Measurements from ENCODE around the gene SMYD2.

The SMYD2 gene

GRCh38 chr1:214363386-214363785 lies 82.4 kb downstream of the SMYD2 start:
- DNase-seq = no peak

- DNase-seq = no peak
Observed at GRCh38 chr1:214364386-214364785, 83.4 kb downstream of the SMYD2 start.

- no peak for DNase-seq
Observed at GRCh38 chr1:214364786-214365295, 83.9 kb downstream of the SMYD2 start.

GRCh38 chr1:214367841-214368240 lies 86.9 kb downstream of the SMYD2 start:
- no peak for DNase-seq

GRCh38 chr1:214369364-214369763 lies 88.4 kb downstream of the SMYD2 start:
- no peak for DNase-seq

- no peak for DNase-seq
Observed at GRCh38 chr1:214370615-214371014, 89.7 kb downstream of the SMYD2 start.

- no peak for DNase-seq
Observed at GRCh38 chr1:214372092-214372491, 91.1 kb downstream of the SMYD2 start.

- no peak for DNase-seq
Observed at GRCh38 chr1:214377485-214377884, 96.5 kb downstream of the SMYD2 start.

GRCh38 chr1:214377886-214378285 lies 96.9 kb downstream of the SMYD2 start:
- no peak for DNase-seq

GRCh38 chr1:214378492-214378891 lies 97.5 kb downstream of the SMYD2 start:
- no peak for DNase-seq

GRCh38 chr1:214379236-214379970 lies 98.4 kb downstream of the SMYD2 start:
- no peak for DNase-seq

GRCh38 chr1:214380396-214380795 lies 99.4 kb downstream of the SMYD2 start:
- no peak for DNase-seq

GRCh38 chr1:214380986-214381695 lies 100.2 kb downstream of the SMYD2 start:
- no peak for DNase-seq

- DNase-seq = no peak
Observed at GRCh38 chr1:214383381-214384372, 102.7 kb downstream of the SMYD2 start.

- DNase-seq = no peak
Observed at GRCh38 chr1:214384373-214385079, 103.6 kb downstream of the SMYD2 start.

GRCh38 chr1:214385428-214385827 lies 104.5 kb downstream of the SMYD2 start:
- no peak for DNase-seq

- DNase-seq = no peak
Observed at GRCh38 chr1:214386333-214386732, 105.4 kb downstream of the SMYD2 start.
